GM19455 (cell line): Measurements from ENCODE around the gene IFI27L2.
"Not testable (repeated sequence)": the region's sequence is repeated elsewhere in the genome, so short reads cannot be mapped to it uniquely, and the experiment has no call there.

ENCODE experiments used
- ATAC-seq: cut with Tn5 transposase; IDR thresholded peaks from one replicate; pipeline ENCODE4 v1.9.1; 2021; ENCODE audit not compliant: unreplicated experiment

IFI27L2 gene, protein sequence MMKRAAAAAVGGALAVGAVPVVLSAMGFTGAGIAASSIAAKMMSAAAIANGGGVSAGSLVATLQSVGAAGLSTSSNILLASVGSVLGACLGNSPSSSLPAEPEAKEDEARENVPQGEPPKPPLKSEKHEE

GRCh38 chr14:94129111-94129757, at the start of gene IFI27L2:
Gene IFI27L2 (minus strand): TSS chr14:94129604. CDS start chr14:94129564, 40 bp downstream.
- ATAC-seq = peak; percentile 95

DNA sequence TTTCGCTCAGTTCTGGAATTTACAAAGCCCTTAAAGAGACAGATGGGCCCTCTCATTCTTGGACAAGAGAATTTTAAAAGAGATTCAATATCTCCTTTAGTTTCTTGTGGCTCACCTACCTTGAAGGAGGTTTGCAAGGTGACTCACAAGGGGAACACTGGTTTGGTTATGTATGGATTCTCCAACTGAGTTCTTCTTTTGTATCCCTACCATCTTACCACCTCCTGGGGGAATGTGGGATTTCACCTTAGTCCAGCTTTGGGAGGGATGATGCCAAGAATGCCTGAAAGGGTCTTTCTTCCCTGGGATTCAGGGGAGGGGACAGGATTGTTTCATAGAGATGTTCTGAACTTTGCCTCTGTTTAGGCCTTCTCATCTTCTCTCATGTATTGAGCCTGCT, 48.4 kb upstream of the IFI27L2 start:
- no peak for ATAC-seq

GRCh38 chr14:94176808-94177207, 47.4 kb upstream of the IFI27L2 start:
- ATAC-seq = no peak

DNA sequence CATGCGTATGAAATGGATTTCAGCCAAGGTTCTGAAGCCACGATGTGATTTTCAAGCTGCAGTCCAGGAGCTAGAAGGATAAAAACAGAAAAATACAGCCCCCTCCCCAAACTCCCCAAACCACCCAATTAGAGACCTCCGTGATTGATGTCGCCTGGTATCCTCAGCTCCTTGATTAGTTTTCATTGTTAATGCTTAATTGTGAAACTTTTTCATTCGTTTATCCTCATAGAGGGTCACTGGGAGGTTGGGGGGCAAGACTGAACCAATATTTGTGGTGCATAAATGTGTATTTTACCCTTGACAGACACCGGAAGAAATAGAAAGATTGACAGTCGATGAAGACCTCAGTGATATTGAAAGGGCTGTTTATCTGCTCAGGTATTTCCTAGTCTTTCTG, 46.3 kb upstream of the IFI27L2 start:
- no peak for ATAC-seq

DNA sequence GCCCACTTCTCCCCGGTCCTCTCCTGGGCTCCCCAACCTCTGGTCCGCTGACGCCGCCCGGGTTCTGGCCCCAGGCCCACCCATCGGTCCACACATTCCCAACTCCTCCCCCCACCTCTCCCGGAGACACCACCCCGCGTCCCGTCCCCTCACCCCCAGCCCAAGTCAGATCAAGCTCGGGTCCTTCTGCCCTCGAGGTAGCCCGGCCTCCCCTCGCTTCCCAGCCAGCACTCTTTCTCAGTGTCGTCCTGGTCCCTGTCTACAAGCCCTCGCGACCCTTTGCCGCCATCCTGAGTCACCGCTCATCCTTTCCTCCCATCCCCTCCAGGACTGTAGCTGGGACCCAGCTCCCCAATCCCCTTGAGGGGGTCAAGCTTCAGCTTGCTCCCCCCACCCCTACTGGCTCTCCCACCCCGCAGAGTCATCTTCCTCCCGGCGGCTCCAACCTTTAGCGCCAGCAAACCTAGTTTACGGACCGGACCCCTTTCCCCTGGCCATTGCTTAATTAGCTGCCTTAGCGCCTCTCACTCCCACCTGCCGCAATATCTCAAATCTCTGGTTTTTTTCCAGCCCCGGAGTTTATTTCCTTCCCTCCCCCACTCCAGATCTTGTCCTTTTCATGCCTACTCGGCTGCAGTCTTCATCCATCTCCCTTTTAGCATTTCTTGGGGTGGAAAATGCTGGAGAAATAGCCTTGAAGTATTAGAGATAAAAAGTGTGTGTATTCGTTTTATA, 45.8 kb upstream of the IFI27L2 start:
- no peak for ATAC-seq

DNA sequence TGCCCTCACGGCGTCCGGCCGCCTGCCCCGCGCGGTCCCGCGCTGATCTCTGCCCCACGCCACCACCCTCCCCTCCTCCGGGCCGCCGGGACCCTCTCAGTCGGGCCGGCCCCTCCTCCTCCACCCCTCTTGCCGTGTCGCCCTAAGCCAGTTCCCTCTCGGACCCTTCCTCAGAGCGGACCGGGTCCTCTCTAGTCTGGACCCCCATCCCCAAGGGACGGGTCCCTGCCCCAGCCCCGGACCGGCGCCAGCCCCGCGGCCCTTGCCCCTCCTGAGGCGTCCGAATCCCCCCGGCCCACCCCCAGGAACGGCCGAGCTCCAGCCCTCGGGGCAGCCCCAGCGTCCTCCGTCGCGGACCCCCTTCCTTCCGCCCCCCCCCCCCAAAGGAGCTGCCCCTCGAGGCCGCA, 45.2 kb upstream of the IFI27L2 start:
- ATAC-seq = no peak

- ATAC-seq = peak; percentile 82
Observed at GRCh38 chr14:94173885-94174603, 44.6 kb upstream of the IFI27L2 start, which contains the start of gene PPP4R4. Gene PPP4R4 (plus strand): TSS chr14:94174322. CDS start chr14:94174466, 144 bp downstream.

DNA sequence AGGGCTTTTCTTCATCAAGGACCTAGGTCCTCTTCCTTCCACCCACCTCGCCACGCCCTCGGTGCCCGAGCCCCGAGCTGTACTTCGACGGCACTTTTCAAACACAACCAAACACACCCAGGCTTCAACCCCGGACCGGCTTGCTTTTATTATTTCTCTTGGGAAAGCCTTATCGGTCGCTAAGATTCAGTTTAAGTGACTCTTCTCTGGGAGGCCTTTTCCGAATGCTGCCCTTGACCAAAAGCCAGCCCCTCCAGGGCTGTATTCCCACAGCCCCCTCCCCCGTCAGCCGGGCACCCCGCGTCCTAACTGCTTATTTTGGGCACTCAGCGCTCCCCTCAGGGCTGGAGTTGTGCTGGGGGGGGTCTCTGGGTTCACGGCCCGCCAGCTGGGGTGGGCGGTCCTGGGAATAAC, 44.1 kb upstream of the IFI27L2 start:
- ATAC-seq = no peak

GRCh38 chr14:94172545-94172944, 43.1 kb upstream of the IFI27L2 start:
- ATAC-seq = no peak

- no peak for ATAC-seq
Observed at GRCh38 chr14:94171208-94171607, 41.8 kb upstream of the IFI27L2 start.

GRCh38 chr14:94170136-94170535, 40.7 kb upstream of the IFI27L2 start:
- no peak for ATAC-seq

- no peak for ATAC-seq
Observed at GRCh38 chr14:94165744-94166143, 36.3 kb upstream of the IFI27L2 start.

- ATAC-seq = no peak
Observed at GRCh38 chr14:94164685-94165431, 35.5 kb upstream of the IFI27L2 start.

DNA sequence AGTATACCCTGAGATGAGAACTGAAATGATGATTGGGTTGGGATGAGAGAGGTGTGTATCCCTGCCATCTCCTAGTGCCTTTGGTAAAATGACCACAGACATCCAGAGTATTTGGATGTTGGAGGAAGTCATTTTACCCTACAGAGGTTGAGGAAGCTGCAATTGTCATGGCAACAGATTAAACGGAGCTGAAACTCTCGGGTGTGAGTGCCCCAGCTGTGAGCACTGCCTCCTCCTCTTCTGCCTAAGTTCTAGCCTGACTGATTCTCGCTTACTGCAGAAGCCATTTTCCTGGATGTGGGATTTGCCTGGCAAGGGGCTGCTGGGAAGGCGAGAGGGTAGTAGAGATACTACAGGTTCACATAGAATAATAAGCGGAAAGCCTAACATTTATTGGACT, 34.4 kb upstream of the IFI27L2 start:
- no peak for ATAC-seq

DNA sequence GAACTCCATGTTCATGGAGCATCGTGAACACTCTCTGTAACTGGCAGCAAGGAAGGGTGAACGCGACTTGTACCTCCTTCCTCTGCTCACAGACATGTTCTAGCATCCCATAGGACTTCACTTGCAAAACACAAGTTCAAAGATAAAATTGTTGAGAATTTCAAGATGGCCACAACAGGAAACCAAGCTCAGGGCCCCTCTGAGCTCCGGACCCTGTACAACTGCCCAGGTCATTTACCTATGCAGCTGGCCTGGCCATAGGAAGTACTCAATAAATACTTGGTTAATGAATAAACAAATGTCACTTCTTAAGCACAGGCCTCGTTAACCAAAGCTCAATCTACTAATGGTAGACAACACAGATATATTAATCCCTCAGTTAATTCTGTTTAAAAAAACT, 33.1 kb upstream of the IFI27L2 start:
- ATAC-seq = no peak

- no peak for ATAC-seq
Observed at GRCh38 chr14:94161981-94162380, 32.6 kb upstream of the IFI27L2 start.

DNA sequence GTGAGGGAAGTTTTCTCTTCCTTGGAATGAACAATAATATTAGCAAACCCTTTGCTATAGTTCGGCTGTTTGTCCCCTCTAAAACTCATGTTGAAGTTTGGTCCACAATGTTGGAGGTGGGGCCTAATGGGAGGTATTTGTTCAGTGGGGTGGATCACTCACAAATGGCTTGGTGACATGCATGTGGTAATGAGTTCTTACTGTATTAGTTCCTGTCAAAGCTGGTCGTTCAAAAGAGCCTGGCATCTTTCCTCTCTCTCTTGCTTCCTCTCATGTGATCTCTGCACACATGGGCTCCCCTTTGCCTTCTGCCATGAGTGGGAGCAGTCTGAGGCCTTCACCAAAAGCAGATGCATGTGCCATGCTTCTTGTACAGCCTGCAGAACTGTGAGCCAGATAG, 31.7 kb upstream of the IFI27L2 start:
- no peak for ATAC-seq

- no peak for ATAC-seq
Observed at GRCh38 chr14:94158239-94158883, 29.0 kb upstream of the IFI27L2 start.

- ATAC-seq = no peak
Observed at GRCh38 chr14:94157197-94157596, 27.8 kb upstream of the IFI27L2 start.

DNA sequence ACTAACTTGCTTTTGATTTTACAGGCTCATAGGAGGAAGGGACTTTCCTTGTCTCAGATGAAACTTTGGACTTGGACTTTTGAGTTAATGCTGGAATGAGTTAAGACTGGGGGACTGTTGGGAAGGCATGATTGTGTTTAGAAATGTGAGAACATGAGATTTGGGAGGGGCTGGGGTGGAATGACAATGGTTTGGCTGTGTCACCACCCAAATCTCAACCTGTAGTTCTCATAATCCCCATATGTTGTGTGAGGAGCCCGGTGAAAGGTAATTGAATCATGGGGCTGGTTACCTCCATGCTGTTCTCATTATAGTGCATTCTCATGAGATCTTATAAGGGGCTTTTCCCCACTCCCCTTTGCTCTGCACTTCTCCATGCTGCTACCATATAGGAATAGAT, 26.7 kb upstream of the IFI27L2 start:
- ATAC-seq = not testable (repeated sequence)
